Uterus (tissue), 2 donors: ENCODE measurements around the gene NLE1.

Experiments used
- POLR2A ChIP-seq, 2 donors: fragments of 450-650 bp; IDR thresholded peaks; one replicate each; pipeline ENCODE4 v1.6.1; 2016; ENCODE audit warnings: antibody characterized with exemption in 2 of 2, mild to moderate bottlenecking in 1 of 2, moderate library complexity in 1 of 2
- TF ChIP-seq, protein P1 (sequence below), 4 experiments: fragments of 200-600 bp in 2 of 4; fragments of 450-650 bp in 2 of 4; sonication (generic) in 2 of 4; IDR thresholded peaks; one replicate each; pipeline ENCODE4 v1.5.1; 2016 to 2019; ENCODE audit warnings: antibody characterized with exemption in 4 of 4, mild to moderate bottlenecking in 2 of 4, moderate library complexity in 1 of 4

DNA sequence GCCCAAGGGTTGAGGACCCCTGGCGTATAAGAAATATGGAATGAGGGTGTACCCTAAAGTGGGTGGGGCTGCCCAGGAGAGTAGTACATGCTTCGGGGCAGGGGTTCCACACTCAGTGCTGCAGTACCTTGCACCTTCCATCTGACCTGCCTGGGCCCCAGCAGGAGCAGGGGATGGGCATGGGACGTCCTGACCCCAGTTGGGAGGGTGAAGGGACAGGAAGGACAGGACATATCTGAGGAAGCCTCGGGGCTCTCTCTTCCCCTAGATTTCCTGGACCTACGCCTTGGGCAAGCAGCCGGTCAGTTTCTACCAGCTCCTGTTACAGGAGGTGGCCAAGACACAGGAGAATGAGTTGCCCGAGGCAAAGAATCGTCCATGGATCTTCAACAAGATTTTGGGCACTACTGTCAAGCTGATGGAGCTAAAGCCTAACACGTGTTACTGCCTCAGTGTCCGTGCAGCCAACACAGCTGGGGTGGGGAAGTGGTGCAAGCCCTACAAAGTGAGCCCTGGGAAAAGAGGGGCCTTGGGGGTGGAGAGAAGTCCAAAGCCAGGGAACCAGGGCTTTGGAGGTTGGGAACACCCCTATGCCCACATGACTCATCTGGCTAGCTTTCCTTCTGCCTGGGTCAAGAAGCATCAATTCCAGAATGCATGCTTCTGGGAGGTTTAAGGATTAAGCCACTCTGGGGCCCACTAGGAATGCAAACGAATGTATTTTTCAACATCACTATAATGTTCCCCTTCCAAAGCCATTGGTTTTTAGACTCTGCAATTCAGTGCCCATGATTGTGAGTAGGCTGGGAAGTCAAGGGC, 12.7 kb downstream of the NLE1 start:
- TF ChIP-seq, protein P1, sequence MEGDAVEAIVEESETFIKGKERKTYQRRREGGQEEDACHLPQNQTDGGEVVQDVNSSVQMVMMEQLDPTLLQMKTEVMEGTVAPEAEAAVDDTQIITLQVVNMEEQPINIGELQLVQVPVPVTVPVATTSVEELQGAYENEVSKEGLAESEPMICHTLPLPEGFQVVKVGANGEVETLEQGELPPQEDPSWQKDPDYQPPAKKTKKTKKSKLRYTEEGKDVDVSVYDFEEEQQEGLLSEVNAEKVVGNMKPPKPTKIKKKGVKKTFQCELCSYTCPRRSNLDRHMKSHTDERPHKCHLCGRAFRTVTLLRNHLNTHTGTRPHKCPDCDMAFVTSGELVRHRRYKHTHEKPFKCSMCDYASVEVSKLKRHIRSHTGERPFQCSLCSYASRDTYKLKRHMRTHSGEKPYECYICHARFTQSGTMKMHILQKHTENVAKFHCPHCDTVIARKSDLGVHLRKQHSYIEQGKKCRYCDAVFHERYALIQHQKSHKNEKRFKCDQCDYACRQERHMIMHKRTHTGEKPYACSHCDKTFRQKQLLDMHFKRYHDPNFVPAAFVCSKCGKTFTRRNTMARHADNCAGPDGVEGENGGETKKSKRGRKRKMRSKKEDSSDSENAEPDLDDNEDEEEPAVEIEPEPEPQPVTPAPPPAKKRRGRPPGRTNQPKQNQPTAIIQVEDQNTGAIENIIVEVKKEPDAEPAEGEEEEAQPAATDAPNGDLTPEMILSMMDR (IDR thresholded peaks at IDR 0.05): no peak
- no peak for TF ChIP-seq POLR2A (IDR thresholded peaks at IDR 0.05)
